SU-DHL-6 (cell line): ENCODE data around the gene MCEE.

ENCODE experiments used
- H2AFZ ChIP-seq: fragments of 200-600 bp; sonication (generic); 2 replicates; pipeline ENCODE4 v1.6.1; 2014; ENCODE audit warnings: low read depth, mild to moderate bottlenecking, moderate library complexity, mixed read lengths, antibody characterized with exemption, low read length; ENCODE audit not compliant: severe bottlenecking
- H3F3A ChIP-seq: fragments of 200-600 bp; shearing (Covaris generic); 2 replicates; pipeline ENCODE4 v1.6.0; 2016; ENCODE audit warnings: antibody characterized with exemption, mild to moderate bottlenecking; ENCODE audit not compliant: insufficient read depth
- H3K27ac ChIP-seq: fragments of 200-600 bp; sonication (generic); 2 replicates; pipeline ENCODE4 v1.5.1; 2016; ENCODE audit warnings: low read depth, mild to moderate bottlenecking, low read length, moderate library complexity, mixed read lengths
- H3K27me3 ChIP-seq: fragments of 200-600 bp; sonication (generic), shearing (Covaris generic); 2 replicates; pipeline ENCODE4 v1.6.0; 2014; ENCODE audit warnings: mild to moderate bottlenecking, low read length
- H3K36me3 ChIP-seq: fragments of 200-600 bp; sonication (generic); 2 replicates; pipeline ENCODE4 v1.6.1; 2014; ENCODE audit warnings: mild to moderate bottlenecking, low read length, mixed read lengths
- H3K4me2 ChIP-seq: fragments of 300-600, 200-600 bp; shearing (Covaris generic), sonication (generic); 2 replicates; pipeline ENCODE4 v1.6.0; 2014; ENCODE audit warnings: low read length, low read depth, mild to moderate bottlenecking; ENCODE audit not compliant: poor library complexity, severe bottlenecking
- H3K4me3 ChIP-seq: fragments of 200-600 bp; sonication (generic); 2 replicates; pipeline ENCODE4 v1.5.1; 2014; ENCODE audit warnings: antibody characterized with exemption, low read length, mild to moderate bottlenecking, mixed read lengths; ENCODE audit not compliant: insufficient read depth, poor library complexity, severe bottlenecking
- H3K79me2 ChIP-seq: fragments of 200-600 bp; sonication (generic); 2 replicates; pipeline ENCODE4 v1.6.1; 2014; ENCODE audit warnings: mild to moderate bottlenecking, low read length, moderate library complexity; ENCODE audit not compliant: insufficient read depth
- H3K9ac ChIP-seq: fragments of 200-600 bp; sonication (generic); 2 replicates; pipeline ENCODE4 v1.7.0; 2014; ENCODE audit warnings: mild to moderate bottlenecking, low read length
- H3K9me2 ChIP-seq: fragments of 200-600 bp; sonication (generic); replicated peaks from 2 replicates; pipeline ENCODE4 v1.6.1; 2014; ENCODE audit warnings: low read length; ENCODE audit not compliant: insufficient read depth
- H3K9me3 ChIP-seq: fragments of 200-600 bp; sonication (generic); 2 replicates; pipeline ENCODE4 v1.6.1; 2014; ENCODE audit warnings: low read length, mixed read lengths; ENCODE audit not compliant: insufficient read depth
- H4K20me1 ChIP-seq: fragments of 200-600 bp; sonication (generic); 2 replicates; pipeline ENCODE4 v1.6.1; 2014; ENCODE audit warnings: low read depth, mild to moderate bottlenecking, antibody characterized with exemption, low read length, moderate library complexity, mixed read lengths
- EZH2phosphoT487 ChIP-seq: fragments of 200-600 bp; sonication (generic), shearing (Covaris generic); conservative IDR thresholded peaks from 2 replicates; pipeline ENCODE4 v1.6.1; 2018; ENCODE audit warnings: mild to moderate bottlenecking, antibody characterized with exemption, low read length, moderate library complexity, mixed read lengths
- TF ChIP-seq, protein P1 (sequence below): fragments of 200-600 bp; sonication (generic); IDR thresholded peaks from one replicate; pipeline ENCODE4 v1.5.1; 2017; ENCODE audit warnings: antibody characterized with exemption, mild to moderate bottlenecking, low read length, moderate library complexity; ENCODE audit not compliant: insufficient read depth, poor library complexity, severe bottlenecking

The MCEE gene

GRCh38 chr2:71082402-71083252 lies 47.4 kb downstream of the MCEE start:
- Histone ChIP-seq H3K79me2 (no peaks in the 10 kb centered on the region), H3K9me2 (no peaks in the 10 kb centered on the region), H3K27me3 (no peaks in the 10 kb centered on the region), H2AFZ (no peak overlapping the region), H3K9ac (no peak overlapping the region), H3F3A (peaks cover 3% of the 10 kb centered on the region; the same call in 1 of the 2 replicates), H3K4me2 (no peak overlapping the region), H3K4me3 (no peak overlapping the region), H3K27ac (no peak overlapping the region), H3K9me3 (no peaks in the 10 kb centered on the region), H3K36me3 (no peaks in the 10 kb centered on the region), H4K20me1 (no peaks in the 10 kb centered on the region)
- TF ChIP-seq, protein P1, sequence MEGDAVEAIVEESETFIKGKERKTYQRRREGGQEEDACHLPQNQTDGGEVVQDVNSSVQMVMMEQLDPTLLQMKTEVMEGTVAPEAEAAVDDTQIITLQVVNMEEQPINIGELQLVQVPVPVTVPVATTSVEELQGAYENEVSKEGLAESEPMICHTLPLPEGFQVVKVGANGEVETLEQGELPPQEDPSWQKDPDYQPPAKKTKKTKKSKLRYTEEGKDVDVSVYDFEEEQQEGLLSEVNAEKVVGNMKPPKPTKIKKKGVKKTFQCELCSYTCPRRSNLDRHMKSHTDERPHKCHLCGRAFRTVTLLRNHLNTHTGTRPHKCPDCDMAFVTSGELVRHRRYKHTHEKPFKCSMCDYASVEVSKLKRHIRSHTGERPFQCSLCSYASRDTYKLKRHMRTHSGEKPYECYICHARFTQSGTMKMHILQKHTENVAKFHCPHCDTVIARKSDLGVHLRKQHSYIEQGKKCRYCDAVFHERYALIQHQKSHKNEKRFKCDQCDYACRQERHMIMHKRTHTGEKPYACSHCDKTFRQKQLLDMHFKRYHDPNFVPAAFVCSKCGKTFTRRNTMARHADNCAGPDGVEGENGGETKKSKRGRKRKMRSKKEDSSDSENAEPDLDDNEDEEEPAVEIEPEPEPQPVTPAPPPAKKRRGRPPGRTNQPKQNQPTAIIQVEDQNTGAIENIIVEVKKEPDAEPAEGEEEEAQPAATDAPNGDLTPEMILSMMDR: no peak
- TF ChIP-seq EZH2phosphoT487: no peak

GRCh38 chr2:71078624-71079023 lies 51.4 kb downstream of the MCEE start:
- H3K4me2 ChIP-seq: no peak overlapping the region

DNA sequence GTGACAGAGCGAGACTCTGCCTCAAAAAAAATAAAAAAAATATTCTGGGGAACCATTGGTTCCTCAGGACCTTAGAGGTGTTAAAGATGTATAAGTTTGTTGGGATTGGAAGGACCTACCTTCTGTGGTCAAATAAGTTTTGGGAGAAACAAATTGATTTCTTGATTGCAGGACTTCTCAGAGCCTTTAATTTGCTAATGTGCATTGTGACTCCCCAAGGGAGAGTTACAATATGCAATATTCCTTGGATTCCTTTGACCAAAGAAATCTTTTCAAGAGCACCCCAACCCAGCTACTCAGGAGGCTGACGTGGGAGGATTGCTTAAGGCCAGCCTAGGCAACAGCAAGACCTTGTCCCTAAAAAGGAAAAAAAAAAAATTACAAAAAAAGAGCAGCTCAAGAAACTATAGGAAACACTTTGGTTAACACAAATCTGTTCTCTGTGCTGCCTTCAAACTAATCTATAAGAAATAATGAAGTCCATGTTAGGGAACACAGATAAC lies 55.1 kb downstream of the MCEE start:
- H3K9me2 ChIP-seq: no peaks in the 10 kb centered on the region
- H2AFZ ChIP-seq: no peak overlapping the region
- H3K9ac ChIP-seq: no peak overlapping the region
- no peak for TF ChIP-seq EZH2phosphoT487
- TF ChIP-seq, protein P1: no peak
- H3K36me3 ChIP-seq: peaks cover 9% of the 10 kb centered on the region; the same call in 1 of the 2 replicates
- H3K4me2 ChIP-seq: no peak overlapping the region
- no peaks in the 10 kb centered on the region for H4K20me1 ChIP-seq
- H3K27me3 ChIP-seq: no peaks in the 10 kb centered on the region
- H3K9me3 ChIP-seq: no peaks in the 10 kb centered on the region
- H3K4me3 ChIP-seq: no peak overlapping the region
- H3K27ac ChIP-seq: no peak overlapping the region
- 0 out of 2 replicates have a peak, but pooled peaks cover 10% of the 10 kb centered on the region for H3F3A ChIP-seq
- peaks cover 24% of the 10 kb centered on the region for H3K79me2 ChIP-seq

More at GRCh38 chr2:71078624-71079023, 51.4 kb downstream of the MCEE start:
- Histone ChIP-seq H3K9me3 (no peaks in the 10 kb centered on the region), H3K4me3 (no peak overlapping the region), H3K9me2 (no peaks in the 10 kb centered on the region), H3K9ac (no peak overlapping the region), H3K79me2 (no peaks in the 10 kb centered on the region), H3F3A (peaks cover 3% of the 10 kb centered on the region; the same call in 1 of the 2 replicates), H3K36me3 (peaks cover 9% of the 10 kb centered on the region; the same call in 1 of the 2 replicates), H2AFZ (no peak overlapping the region), H3K27me3 (no peaks in the 10 kb centered on the region), H4K20me1 (no peaks in the 10 kb centered on the region), H3K27ac (no peak overlapping the region)
- TF ChIP-seq, protein P1: no peak
